ENCODE results near the gene FOXP4. TPM values are rescaled to one million over a fixed set of nuclear protein-coding genes. Genes with fewer than 3 reads are reported as not detected.
A peak's percentile ranks its signal among the peaks of the same experiment; 100 is the strongest.

FOXP4 gene
- total and polyA plus RNA-seq, 2 of the 13 experiments (the other 11 are each of a cell fraction or from before 2014, with no cell fraction given): 11.0 to 12.4 TPM

- no peak for TF ChIP-seq ZNF800 (CRISPR knock-in tag; IDR thresholded peaks at IDR 0.05)
- no peak for TF ChIP-seq FUBP1 (CRISPR knock-in tag; IDR thresholded peaks at IDR 0.05; ENCODE audit: borderline replicate concordance)
- TF ChIP-seq, protein P1, sequence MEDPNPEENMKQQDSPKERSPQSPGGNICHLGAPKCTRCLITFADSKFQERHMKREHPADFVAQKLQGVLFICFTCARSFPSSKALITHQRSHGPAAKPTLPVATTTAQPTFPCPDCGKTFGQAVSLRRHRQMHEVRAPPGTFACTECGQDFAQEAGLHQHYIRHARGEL (CRISPR knock-in tag; IDR thresholded peaks at IDR 0.05): no peak
These were observed 95.3 kb downstream of the FOXP4 start (continued) for GRCh38 chr6:41641352-41641925.

- H3K4me2 ChIP-seq (ENCODE audit: low read depth, low read length): peak overlapping the region; percentile 61
- no TSS peak for BruUV-seq (replicated peaks)
- TF ChIP-seq, protein P2, sequence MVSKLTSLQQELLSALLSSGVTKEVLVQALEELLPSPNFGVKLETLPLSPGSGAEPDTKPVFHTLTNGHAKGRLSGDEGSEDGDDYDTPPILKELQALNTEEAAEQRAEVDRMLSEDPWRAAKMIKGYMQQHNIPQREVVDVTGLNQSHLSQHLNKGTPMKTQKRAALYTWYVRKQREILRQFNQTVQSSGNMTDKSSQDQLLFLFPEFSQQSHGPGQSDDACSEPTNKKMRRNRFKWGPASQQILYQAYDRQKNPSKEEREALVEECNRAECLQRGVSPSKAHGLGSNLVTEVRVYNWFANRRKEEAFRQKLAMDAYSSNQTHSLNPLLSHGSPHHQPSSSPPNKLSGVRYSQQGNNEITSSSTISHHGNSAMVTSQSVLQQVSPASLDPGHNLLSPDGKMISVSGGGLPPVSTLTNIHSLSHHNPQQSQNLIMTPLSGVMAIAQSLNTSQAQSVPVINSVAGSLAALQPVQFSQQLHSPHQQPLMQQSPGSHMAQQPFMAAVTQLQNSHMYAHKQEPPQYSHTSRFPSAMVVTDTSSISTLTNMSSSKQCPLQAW (CRISPR knock-in tag; IDR thresholded peaks at IDR 0.05): peak; percentile 68; the same call in 1 of the 2 replicates
- TF ChIP-seq, protein P3, sequence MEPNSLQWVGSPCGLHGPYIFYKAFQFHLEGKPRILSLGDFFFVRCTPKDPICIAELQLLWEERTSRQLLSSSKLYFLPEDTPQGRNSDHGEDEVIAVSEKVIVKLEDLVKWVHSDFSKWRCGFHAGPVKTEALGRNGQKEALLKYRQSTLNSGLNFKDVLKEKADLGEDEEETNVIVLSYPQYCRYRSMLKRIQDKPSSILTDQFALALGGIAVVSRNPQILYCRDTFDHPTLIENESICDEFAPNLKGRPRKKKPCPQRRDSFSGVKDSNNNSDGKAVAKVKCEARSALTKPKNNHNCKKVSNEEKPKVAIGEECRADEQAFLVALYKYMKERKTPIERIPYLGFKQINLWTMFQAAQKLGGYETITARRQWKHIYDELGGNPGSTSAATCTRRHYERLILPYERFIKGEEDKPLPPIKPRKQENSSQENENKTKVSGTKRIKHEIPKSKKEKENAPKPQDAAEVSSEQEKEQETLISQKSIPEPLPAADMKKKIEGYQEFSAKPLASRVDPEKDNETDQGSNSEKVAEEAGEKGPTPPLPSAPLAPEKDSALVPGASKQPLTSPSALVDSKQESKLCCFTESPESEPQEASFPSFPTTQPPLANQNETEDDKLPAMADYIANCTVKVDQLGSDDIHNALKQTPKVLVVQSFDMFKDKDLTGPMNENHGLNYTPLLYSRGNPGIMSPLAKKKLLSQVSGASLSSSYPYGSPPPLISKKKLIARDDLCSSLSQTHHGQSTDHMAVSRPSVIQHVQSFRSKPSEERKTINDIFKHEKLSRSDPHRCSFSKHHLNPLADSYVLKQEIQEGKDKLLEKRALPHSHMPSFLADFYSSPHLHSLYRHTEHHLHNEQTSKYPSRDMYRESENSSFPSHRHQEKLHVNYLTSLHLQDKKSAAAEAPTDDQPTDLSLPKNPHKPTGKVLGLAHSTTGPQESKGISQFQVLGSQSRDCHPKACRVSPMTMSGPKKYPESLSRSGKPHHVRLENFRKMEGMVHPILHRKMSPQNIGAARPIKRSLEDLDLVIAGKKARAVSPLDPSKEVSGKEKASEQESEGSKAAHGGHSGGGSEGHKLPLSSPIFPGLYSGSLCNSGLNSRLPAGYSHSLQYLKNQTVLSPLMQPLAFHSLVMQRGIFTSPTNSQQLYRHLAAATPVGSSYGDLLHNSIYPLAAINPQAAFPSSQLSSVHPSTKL (CRISPR knock-in tag; IDR thresholded peaks at IDR 0.05): peak; percentile 12; the same call in 1 of the 2 replicates
- no peak for TF ChIP-seq NAIF1 (CRISPR knock-in tag; IDR thresholded peaks at IDR 0.05; ENCODE audit: borderline replicate concordance)
These were observed 96.1 kb downstream of the FOXP4 start for GRCh38 chr6:41642090-41642959.

More at GRCh38 chr6:41642090-41642959, 96.1 kb downstream of the FOXP4 start:
- ATAC-seq: peak; percentile 60
- no peaks in the 10 kb centered on the region for H3K9me3 ChIP-seq (ENCODE audit: low read length)
- CTCF ChIA-PET (ENCODE audit: low intra/inter-chr PET ratio, low total read pairs): no interaction called here
- in situ Hi-C loops (cut with HindIII; ENCODE audit: extremely low pct_ligation_motif_present, low pct_unique_long_range_greater_than_20kb): no loop called here
- POLR2A ChIA-PET: interaction anchor here (0.7 kb wide), 1 partner anchor 15 kb away, joined by 3 read pairs; no protein-coding TSS in a partner anchor
- peaks cover 8 to 90% of the 10 kb centered on the region in 2 experiments; a peak in 4 of 5 replicates for H3K27me3 ChIP-seq (ENCODE audit: control insufficient read depth in 1 of 2, insufficient read depth in 2 of 2, low read length in 2 of 2)
- peaks cover 61% of the 10 kb centered on the region for H3K4me1 ChIP-seq (ENCODE audit: insufficient read depth, low read length)
- WGBS (ENCODE audit: low lambda C conversion rate): 40% methylated on average over 11 of the region's 11 CpGs
- no peak overlapping the region for H3K27ac ChIP-seq (ENCODE audit: extremely low read length, insufficient read depth, low read length)
- H4K20me1 ChIP-seq (ENCODE audit: insufficient read depth, low read length): no peaks in the 10 kb centered on the region
- H2AFZ ChIP-seq (ENCODE audit: low read length): no peak overlapping the region
- peak; percentile 39 for DNase-seq (ENCODE audit: low spot score)
- no peaks in the 10 kb centered on the region for H3K36me3 ChIP-seq (replicated peaks in 1 of 2; ENCODE audit: control insufficient read depth in 1 of 2, insufficient read depth in 2 of 2, low read length in 2 of 2)
- peak overlapping the region in 2 of 3 experiments; percentile 17 to 23; a peak in 2 of 6 replicates for H3K4me3 ChIP-seq (replicated peaks in 1 of 3; ENCODE audit: insufficient read depth in 1 of 3, low read depth in 2 of 3, low read length in 3 of 3)
- peak; percentile 80 for FAIRE-seq
- H3K9ac ChIP-seq (ENCODE audit: insufficient read depth, low read depth, low read length): no peak overlapping the region
- no peaks in the 10 kb centered on the region for H3K79me2 ChIP-seq (ENCODE audit: insufficient read depth, low read length)
- intact Hi-C loops (cut with micrococcal nuclease; ENCODE audit: unreplicated experiment): no loop called here

Data from HepG2 (cell line).